OCI-LY7 (cell line): ENCODE measurements around the gene EMC7. TPM values are rescaled to one million over a fixed set of nuclear protein-coding genes. Genes with fewer than 3 reads are reported as not detected.

Source experiments
- BruUV-seq: library from RNA; stranded (reverse); fragments of 400-500 nt; replicated peaks from 2 replicates; lab custom pipeline; 2021; lab: Mats Ljungman, UMichigan
- CTCF ChIA-PET: fragments of 300-600 bp; sonication (Branson Sonifier 250); formaldehyde crosslinking; loops from one replicate; lab custom pipeline; 2022; ENCODE audit warnings: antibody characterized with exemption; ENCODE audit not compliant: unreplicated experiment; lab: Charles Lee
- POLR2A ChIA-PET: fragments of 300-600 bp; sonication (Branson Sonifier 250); formaldehyde crosslinking; loops from one replicate; lab custom pipeline; 2022; ENCODE audit warnings: antibody characterized with exemption; lab: Charles Lee
- DNase-seq: peaks from one replicate; pipeline ENCODE4 v3.0.0-alpha.2; 2015; ENCODE audit warnings: low spot score
- H2AFZ ChIP-seq: fragments of 200-600 bp; sonication (generic), shearing (Covaris generic); 2 replicates; pipeline ENCODE4 v1.6.1; 2014; ENCODE audit warnings: mild to moderate bottlenecking, antibody characterized with exemption, low read length, moderate library complexity
- H3K27ac ChIP-seq: fragments of 200-600 bp; sonication (generic); 2 replicates; pipeline ENCODE4 v1.5.1; 2014; ENCODE audit warnings: mixed run types, low read depth, mild to moderate bottlenecking, moderate library complexity, low read length, inconsistent platforms; ENCODE audit not compliant: poor library complexity, severe bottlenecking
- H3K36me3 ChIP-seq: fragments of 200-600 bp; sonication (generic); 2 replicates; pipeline ENCODE4 v1.6.1; 2014; ENCODE audit warnings: mild to moderate bottlenecking, antibody characterized with exemption, low read length, moderate library complexity, mixed read lengths; ENCODE audit not compliant: insufficient read depth
- H3K4me1 ChIP-seq: fragments of 200-600 bp; sonication (generic); 2 replicates; pipeline ENCODE4 v1.5.1; 2014; ENCODE audit warnings: mild to moderate bottlenecking, low read length; ENCODE audit not compliant: insufficient read depth, poor library complexity, severe bottlenecking
- H3K4me2 ChIP-seq: fragments of 200-600 bp; sonication (generic); 2 replicates; pipeline ENCODE4 v1.6.1; 2014; ENCODE audit warnings: mild to moderate bottlenecking, low read length
- H3K4me3 ChIP-seq: fragments of 200-600 bp; sonication (generic); 2 replicates; pipeline ENCODE4 v1.5.1; 2014; ENCODE audit warnings: mild to moderate bottlenecking, low read depth, low read length; ENCODE audit not compliant: poor library complexity, severe bottlenecking
- H3K79me2 ChIP-seq: fragments of 200-600 bp; sonication (generic); 2 replicates; pipeline ENCODE4 v1.6.1; 2016; ENCODE audit warnings: low read depth, mild to moderate bottlenecking, low read length, moderate library complexity, mixed read lengths; ENCODE audit not compliant: insufficient read depth
- H3K9me2 ChIP-seq: fragments of 200-600 bp; sonication (generic); 2 replicates; pipeline ENCODE4 v1.6.1; 2016; ENCODE audit warnings: mild to moderate bottlenecking, low read length, mixed read lengths; ENCODE audit not compliant: insufficient read depth
- H3K9me3 ChIP-seq: fragments of 200-600 bp; sonication (generic); 2 replicates; pipeline ENCODE4 v1.6.1; 2014; ENCODE audit warnings: mild to moderate bottlenecking, mixed run types, low read length, mixed read lengths
- H4K20me1 ChIP-seq: fragments of 200-600 bp; sonication (generic); 2 replicates; pipeline ENCODE4 v1.6.1; 2014; ENCODE audit warnings: mild to moderate bottlenecking, antibody characterized with exemption, low read length, moderate library complexity, mixed read lengths; ENCODE audit not compliant: insufficient read depth
- EZH2phosphoT487 ChIP-seq: fragments of 200-600 bp; sonication (generic); IDR thresholded peaks from 2 replicates; pipeline ENCODE4 v1.6.1; 2018; ENCODE audit warnings: low read depth, borderline replicate concordance, mild to moderate bottlenecking, mixed run types, antibody characterized with exemption, low read length, moderate library complexity, mixed read lengths
- intact Hi-C: fragments of 100-400 bp; cut with micrococcal nuclease; formaldehyde crosslinking; loops from one replicate; pipeline ENCODE4 v1.10.0; 2022; ENCODE audit not compliant: unreplicated experiment
- total RNA-seq, 2 experiments: library from RNA; depleted of rRNA in 1 of 2; stranded (reverse); fragments of >200 nt in 1 of 2; shearing (Covaris generic) in 1 of 2; gene quantifications; 2 replicates each; pipeline ENCODE4 v1.2.3, GENCODE V29; 2014 to 2022
- TF ChIP-seq, protein P1 (sequence below): fragments of 200-600 bp; sonication (generic); conservative IDR thresholded peaks from 2 replicates; pipeline ENCODE4 v1.5.1; 2014; ENCODE audit warnings: mild to moderate bottlenecking, antibody characterized with exemption, low read length, moderate library complexity, mixed read lengths

The EMC7 gene
- total RNA-seq, 2 experiments from 2014 or later = 14.7 to 41.4 TPM

GRCh38 chr15:34116620-34117019, 15.0 kb upstream of the EMC7 start:
- intact Hi-C loops = no loop called here
- no peaks in the 10 kb centered on the region for H3K79me2 ChIP-seq
- no TSS peak for BruUV-seq
- no peak overlapping the region for H3K4me3 ChIP-seq
- ChIA-PET POLR2A (interaction anchor here (0.5 to 1.5 kb wide), 4 partner anchors 8 to 199 kb away, joined by 3 to 6 read pairs (median 3); no protein-coding TSS in a partner anchor), CTCF (no interaction called here)
- H3K9me3 ChIP-seq = no peaks in the 10 kb centered on the region
- H3K27ac ChIP-seq = no peak overlapping the region
- H3K9me2 ChIP-seq = no peaks in the 10 kb centered on the region
- TF ChIP-seq, protein P1, sequence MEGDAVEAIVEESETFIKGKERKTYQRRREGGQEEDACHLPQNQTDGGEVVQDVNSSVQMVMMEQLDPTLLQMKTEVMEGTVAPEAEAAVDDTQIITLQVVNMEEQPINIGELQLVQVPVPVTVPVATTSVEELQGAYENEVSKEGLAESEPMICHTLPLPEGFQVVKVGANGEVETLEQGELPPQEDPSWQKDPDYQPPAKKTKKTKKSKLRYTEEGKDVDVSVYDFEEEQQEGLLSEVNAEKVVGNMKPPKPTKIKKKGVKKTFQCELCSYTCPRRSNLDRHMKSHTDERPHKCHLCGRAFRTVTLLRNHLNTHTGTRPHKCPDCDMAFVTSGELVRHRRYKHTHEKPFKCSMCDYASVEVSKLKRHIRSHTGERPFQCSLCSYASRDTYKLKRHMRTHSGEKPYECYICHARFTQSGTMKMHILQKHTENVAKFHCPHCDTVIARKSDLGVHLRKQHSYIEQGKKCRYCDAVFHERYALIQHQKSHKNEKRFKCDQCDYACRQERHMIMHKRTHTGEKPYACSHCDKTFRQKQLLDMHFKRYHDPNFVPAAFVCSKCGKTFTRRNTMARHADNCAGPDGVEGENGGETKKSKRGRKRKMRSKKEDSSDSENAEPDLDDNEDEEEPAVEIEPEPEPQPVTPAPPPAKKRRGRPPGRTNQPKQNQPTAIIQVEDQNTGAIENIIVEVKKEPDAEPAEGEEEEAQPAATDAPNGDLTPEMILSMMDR = no peak
- no peak for TF ChIP-seq EZH2phosphoT487
- no peaks in the 10 kb centered on the region for H3K4me1 ChIP-seq
- no peaks in the 10 kb centered on the region for H4K20me1 ChIP-seq
- DNase-seq = no peak
- H3K36me3 ChIP-seq = no peaks in the 10 kb centered on the region; the same call in 1 of the 2 replicates
- H2AFZ ChIP-seq = no peak overlapping the region
- H3K4me2 ChIP-seq = no peak overlapping the region

DNA sequence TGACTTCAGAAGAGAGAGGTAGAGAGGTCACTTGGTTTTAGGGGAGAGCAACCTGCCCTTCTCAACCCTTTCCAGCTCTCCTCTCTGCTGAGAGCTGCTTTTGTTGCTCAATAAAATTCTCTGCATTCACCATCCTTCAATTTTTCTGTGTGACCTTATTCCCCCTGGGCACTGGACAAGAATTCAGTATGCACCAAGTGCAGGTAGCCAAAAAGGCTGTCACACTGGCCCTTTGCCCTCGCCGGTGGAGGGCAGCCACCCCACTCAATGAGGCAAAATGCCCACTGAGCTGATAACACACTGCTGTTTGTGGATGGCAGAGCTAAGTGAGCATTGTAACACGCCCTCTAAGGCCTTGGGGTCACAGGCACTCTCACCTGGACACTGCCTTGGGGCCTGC, 13.1 kb upstream of the EMC7 start:
- CTCF ChIA-PET = no interaction called here
- no TSS peak for BruUV-seq
- Histone ChIP-seq H4K20me1 (no peaks in the 10 kb centered on the region), H3K4me1 (no peaks in the 10 kb centered on the region), H3K79me2 (no peaks in the 10 kb centered on the region), H3K9me2 (no peaks in the 10 kb centered on the region), H3K27ac (no peak overlapping the region), H3K36me3 (no peaks in the 10 kb centered on the region; the same call in 1 of the 2 replicates), H3K9me3 (no peaks in the 10 kb centered on the region), H3K4me2 (no peak overlapping the region), H3K4me3 (no peak overlapping the region), H2AFZ (no peak overlapping the region)
- POLR2A ChIA-PET = no interaction called here
- TF ChIP-seq EZH2phosphoT487 = no peak
- TF ChIP-seq, protein P1 = no peak
- no peak for DNase-seq
- intact Hi-C loops = no loop called here

GRCh38 chr15:34114215-34114614, 12.6 kb upstream of the EMC7 start:
- Histone ChIP-seq H3K4me1 (no peaks in the 10 kb centered on the region), H3K27ac (no peak overlapping the region), H3K4me2 (no peak overlapping the region), H3K9me2 (no peaks in the 10 kb centered on the region), H2AFZ (no peak overlapping the region), H4K20me1 (no peaks in the 10 kb centered on the region), H3K36me3 (no peaks in the 10 kb centered on the region; the same call in 1 of the 2 replicates), H3K9me3 (no peaks in the 10 kb centered on the region), H3K79me2 (no peaks in the 10 kb centered on the region), H3K4me3 (no peak overlapping the region)
- no peak for DNase-seq
- ChIA-PET POLR2A (no interaction called here), CTCF (no interaction called here)
- intact Hi-C loops = no loop called here
- TF ChIP-seq, protein P1 = no peak
- no peak for TF ChIP-seq EZH2phosphoT487
- BruUV-seq = no TSS peak
